ENCODE data around the gene CHM.

- TF ChIP-seq CTCF (IDR thresholded peaks at IDR 0.05; ENCODE audit: insufficient read depth, low read depth, low read length) (no peak), EZH2 (IDR thresholded peaks at IDR 0.05; ENCODE audit: insufficient read depth, low read length) (no peak)
Observed at GRCh38 chrX:86013792-86014191, 33.6 kb downstream of the CHM start.
